Raji (cell line): ENCODE data around the gene RASGRF2.

Experiments
- POLR2A ChIP-seq: IDR thresholded peaks from 2 replicates; pipeline ENCODE4 v1.6.1; 2011; ENCODE audit warnings: low read depth, low read length, control low read depth; ENCODE audit not compliant: insufficient read depth

The RASGRF2 gene

DNA sequence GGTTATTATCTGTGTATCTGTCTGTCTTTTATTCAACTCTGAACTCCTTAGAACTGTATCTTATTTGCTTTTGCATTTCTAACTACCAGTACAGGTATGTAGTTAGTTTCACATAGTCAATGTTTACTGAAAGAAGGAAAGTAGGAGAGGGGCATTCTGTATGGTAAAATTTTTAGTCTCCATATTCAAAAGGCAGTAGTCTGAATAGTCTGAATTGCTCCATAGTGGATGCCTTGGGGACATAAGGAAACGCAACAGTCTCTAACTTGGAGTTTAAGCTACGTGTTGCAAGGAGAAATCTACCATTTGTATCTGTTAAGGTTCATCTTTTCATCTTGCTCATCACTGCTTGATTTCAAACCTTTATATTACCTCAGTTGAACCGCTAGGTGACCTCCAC is 26.2 kb downstream of the RASGRF2 start:
- TF ChIP-seq POLR2A, result no peak

GRCh38 chr5:80987078-80987766 is 27.1 kb downstream of the RASGRF2 start:
- TF ChIP-seq POLR2A, result no peak

- TF ChIP-seq POLR2A, result no peak
Observed at GRCh38 chr5:80988419-80988935, 28.3 kb downstream of the RASGRF2 start.

GRCh38 chr5:80989883-80990282 is 29.7 kb downstream of the RASGRF2 start:
- TF ChIP-seq POLR2A, result no peak

GRCh38 chr5:80990527-80990926 is 30.4 kb downstream of the RASGRF2 start:
- TF ChIP-seq POLR2A, result no peak

- TF ChIP-seq POLR2A, result no peak
Observed at GRCh38 chr5:80990971-80991370, 30.8 kb downstream of the RASGRF2 start.

GRCh38 chr5:80995908-80996307 is 35.7 kb downstream of the RASGRF2 start:
- TF ChIP-seq POLR2A, result no peak

DNA sequence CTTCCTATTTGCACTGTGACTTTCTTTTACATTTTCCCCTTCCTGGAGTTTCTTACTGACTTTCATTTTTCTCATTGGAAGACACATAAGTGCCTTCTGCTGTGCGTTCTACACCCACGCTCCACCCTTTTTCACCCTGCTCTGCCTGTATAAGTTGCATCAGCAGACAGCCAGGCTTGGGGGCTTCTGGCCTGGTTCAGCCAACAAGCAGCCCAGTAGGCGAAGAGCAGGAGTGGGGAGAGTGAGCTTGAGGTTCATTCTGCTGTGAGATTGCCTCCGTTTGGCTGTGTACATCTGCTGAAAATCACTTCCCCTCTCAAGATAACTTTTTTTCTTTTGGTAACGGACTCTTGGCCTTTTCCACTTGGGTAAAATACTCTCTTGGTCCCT is 38.4 kb downstream of the RASGRF2 start:
- TF ChIP-seq POLR2A, result no peak

- TF ChIP-seq POLR2A, result no peak
Observed at GRCh38 chr5:81003811-81004386, 43.7 kb downstream of the RASGRF2 start.

DNA sequence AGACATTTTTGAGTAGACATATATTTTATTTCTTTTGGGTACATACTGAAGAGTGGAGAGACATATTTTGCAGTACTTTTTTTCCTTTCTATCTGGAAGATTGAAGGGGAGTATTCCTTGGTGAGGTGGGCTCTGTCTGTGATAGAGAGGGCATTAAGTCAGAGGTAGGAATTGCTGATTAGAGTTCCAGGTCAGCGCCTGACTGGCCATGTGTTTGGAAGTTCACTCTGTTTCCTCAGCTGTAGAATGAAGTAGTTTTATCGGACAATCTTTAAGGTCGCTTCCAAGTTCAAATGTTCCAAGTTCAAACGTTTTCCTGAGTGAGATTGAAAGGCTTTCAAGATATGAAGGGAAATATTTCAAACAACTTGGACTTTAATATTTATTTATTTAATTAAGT is 45.5 kb downstream of the RASGRF2 start:
- TF ChIP-seq POLR2A, result no peak

GRCh38 chr5:81006231-81006630 is 46.1 kb downstream of the RASGRF2 start:
- no peak for TF ChIP-seq POLR2A

DNA sequence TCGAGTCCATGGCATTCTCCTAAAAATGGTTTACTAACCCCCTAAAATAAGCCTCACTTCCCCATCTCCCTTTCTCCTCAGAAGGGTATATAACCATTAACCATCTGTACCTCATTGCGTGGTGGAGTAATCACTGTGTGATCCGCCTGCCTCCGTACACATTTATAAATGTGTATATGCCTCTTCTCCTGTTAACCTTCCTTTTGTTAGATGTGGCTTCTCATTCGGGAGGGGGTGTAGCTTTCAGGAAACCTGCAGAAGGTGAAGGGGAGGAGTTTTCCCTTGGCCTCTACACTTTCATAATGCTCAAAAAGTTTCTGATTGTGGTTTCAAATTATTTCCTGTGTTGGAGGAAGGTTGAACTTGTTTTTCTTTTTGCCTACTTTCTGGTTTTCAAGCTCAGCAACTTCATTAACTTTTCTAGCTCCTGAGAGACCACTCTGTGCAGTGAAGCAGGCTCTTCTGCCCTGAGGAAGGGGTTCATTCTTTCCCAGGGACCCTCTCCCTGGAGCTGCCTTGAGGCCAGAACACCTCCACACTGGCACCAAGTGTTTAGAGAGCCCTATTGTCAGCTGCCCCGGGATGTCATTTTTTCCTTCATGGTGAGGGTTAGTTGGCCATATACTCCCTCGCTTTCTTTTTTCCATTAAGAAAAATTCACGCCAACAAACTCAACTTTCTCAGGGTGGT is 46.9 kb downstream of the RASGRF2 start:
- no peak for TF ChIP-seq POLR2A

DNA sequence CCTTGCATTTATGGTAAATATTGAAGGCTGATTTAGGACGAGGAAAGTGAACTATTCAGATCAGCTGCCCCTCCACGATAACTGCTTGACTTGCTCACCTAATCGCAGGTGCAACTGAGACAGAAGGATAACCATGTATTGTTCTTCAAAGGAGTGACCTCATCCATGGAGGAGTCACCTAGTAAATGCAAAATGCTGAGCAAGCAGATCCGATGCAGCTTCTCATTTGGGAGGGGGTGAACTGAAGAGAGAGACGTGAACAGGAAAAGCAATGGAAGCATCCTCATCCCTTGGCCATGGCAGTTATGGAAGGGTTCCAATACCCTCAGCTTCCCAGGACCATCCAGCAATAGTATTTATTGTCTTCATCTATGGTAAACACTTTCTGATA is 47.5 kb downstream of the RASGRF2 start:
- no peak for TF ChIP-seq POLR2A

DNA sequence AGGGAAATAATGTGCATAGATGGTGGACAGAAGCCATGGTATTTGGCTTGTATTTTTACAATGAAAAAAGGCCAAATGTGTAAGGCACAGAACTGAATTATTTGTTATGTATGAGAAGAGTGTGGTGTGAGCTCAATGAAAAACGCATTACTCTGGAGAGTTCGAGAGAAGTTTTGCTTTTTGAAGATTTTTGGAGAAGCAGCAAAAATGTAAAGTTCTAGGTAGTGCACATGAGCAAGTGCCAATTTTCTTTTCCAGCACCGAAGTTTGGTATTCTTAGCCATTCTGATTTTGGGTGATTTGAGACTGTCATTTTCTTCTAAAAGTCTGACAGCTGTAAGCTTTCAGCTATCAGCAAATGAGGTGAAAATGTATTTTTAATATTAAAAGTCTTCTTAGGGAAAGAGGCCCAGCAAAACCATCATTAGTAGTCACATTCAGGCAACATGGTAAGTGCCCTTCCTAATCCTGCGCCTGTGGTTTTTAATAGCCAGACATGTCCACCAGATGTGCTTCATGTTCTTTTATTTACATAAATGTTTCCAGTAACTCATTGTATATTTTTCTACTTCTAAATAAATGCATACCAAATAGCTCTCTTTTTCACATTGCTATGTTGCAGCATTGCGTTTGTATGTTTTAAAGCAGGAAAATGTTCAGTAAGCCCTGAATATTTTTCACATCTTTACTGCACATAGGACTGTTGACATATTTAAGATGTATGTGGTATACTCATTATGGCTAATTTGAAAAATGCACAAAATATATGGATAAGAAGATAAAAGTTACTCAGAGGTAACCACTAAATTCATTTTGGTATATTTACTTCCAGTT is 50.4 kb downstream of the RASGRF2 start:
- TF ChIP-seq POLR2A, result no peak

- TF ChIP-seq POLR2A, result no peak
Observed at GRCh38 chr5:81014348-81014747, 54.2 kb downstream of the RASGRF2 start.
